Activated CD8-positive, alpha-beta T cell treated with anti-CD3 and anti-CD28 coated beads for 36 hours (primary cell): ENCODE results near the gene POFUT1. TPM values are rescaled to one million over a fixed set of nuclear protein-coding genes. Genes with fewer than 3 reads are reported as not detected.

Experiments used
- ATAC-seq: fragments of 200-7000 bp; cut with Tn5 transposase; one replicate; pipeline ENCODE4 v1.10.0; 2021; ENCODE audit warnings: mild to moderate bottlenecking, moderate library complexity
- CTCF ChIA-PET: fragments of 350-600 bp; sonication (Branson Sonifier 250); formaldehyde crosslinking; loops from one replicate; lab custom pipeline; 2021; ENCODE audit warnings: antibody characterized with exemption; lab: Charles Lee
- POLR2A ChIA-PET: fragments of 350-600 bp; sonication (Branson Sonifier 250); formaldehyde crosslinking; loops from one replicate; lab custom pipeline; 2021; ENCODE audit warnings: antibody characterized with exemption; lab: Charles Lee
- DNase-seq: peaks from one replicate; pipeline ENCODE4 v3.0.0-alpha.2; 2020
- H3K27ac Mint-ChIP-seq: one replicate; pipeline ENCODE4 v1.8.0; 2021; ENCODE audit warnings: mild to moderate bottlenecking, mixed read lengths
- H3K27me3 Mint-ChIP-seq: one replicate; pipeline ENCODE4 v1.8.0; 2021; ENCODE audit warnings: mixed read lengths
- H3K36me3 Mint-ChIP-seq: one replicate; pipeline ENCODE4 v1.8.0; 2021; ENCODE audit warnings: low read depth, mixed read lengths
- H3K4me1 Mint-ChIP-seq: one replicate; pipeline ENCODE4 v1.8.0; 2021; ENCODE audit warnings: low read depth, mixed read lengths
- H3K4me3 Mint-ChIP-seq: one replicate; pipeline ENCODE4 v1.8.0; 2021; ENCODE audit warnings: mild to moderate bottlenecking, moderate library complexity, mixed read lengths
- H3K9me3 Mint-ChIP-seq: one replicate; pipeline ENCODE4 v1.8.0; 2021; ENCODE audit warnings: mixed read lengths
- intact Hi-C: fragments of 100-400 bp; cut with micrococcal nuclease; formaldehyde crosslinking; loops from one replicate; pipeline ENCODE4 v1.10.0; 2022
- total RNA-seq, 2 experiments: library from RNA; stranded (reverse); gene quantifications; one replicate each; pipeline ENCODE4 v1.2.3, GENCODE V29; 2021
- TF ChIP-seq, protein P1 (sequence below): fragments of 200-600 bp; IDR thresholded peaks from one replicate; pipeline ENCODE4 v1.8.0; 2022; ENCODE audit warnings: antibody characterized with exemption, mild to moderate bottlenecking

POFUT1 gene
- total RNA-seq, 2 experiments from 2014 or later = 43.7 to 46.2 TPM

GRCh38 chr20:32218156-32218900 is 10.6 kb downstream of the POFUT1 start:
- DNase-seq (no peak), ATAC-seq (no peak)
- TF ChIP-seq, protein P1, sequence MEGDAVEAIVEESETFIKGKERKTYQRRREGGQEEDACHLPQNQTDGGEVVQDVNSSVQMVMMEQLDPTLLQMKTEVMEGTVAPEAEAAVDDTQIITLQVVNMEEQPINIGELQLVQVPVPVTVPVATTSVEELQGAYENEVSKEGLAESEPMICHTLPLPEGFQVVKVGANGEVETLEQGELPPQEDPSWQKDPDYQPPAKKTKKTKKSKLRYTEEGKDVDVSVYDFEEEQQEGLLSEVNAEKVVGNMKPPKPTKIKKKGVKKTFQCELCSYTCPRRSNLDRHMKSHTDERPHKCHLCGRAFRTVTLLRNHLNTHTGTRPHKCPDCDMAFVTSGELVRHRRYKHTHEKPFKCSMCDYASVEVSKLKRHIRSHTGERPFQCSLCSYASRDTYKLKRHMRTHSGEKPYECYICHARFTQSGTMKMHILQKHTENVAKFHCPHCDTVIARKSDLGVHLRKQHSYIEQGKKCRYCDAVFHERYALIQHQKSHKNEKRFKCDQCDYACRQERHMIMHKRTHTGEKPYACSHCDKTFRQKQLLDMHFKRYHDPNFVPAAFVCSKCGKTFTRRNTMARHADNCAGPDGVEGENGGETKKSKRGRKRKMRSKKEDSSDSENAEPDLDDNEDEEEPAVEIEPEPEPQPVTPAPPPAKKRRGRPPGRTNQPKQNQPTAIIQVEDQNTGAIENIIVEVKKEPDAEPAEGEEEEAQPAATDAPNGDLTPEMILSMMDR = no peak
- no peaks in the 10 kb centered on the region for H3K27me3 Mint-ChIP-seq
- H3K4me3 Mint-ChIP-seq = no peak overlapping the region
- peak overlapping the region; percentile 33 for H3K27ac Mint-ChIP-seq
- H3K36me3 Mint-ChIP-seq = peaks cover 78% of the 10 kb centered on the region
- POLR2A ChIA-PET = interaction anchor here (1.4 to 1.8 kb wide), 3 partner anchors 9 to 14 kb away, joined by 5 to 8 read pairs (median 7); no protein-coding TSS in a partner anchor
- intact Hi-C loops = no loop called here
- peaks cover 16% of the 10 kb centered on the region for H3K4me1 Mint-ChIP-seq
- no peaks in the 10 kb centered on the region for H3K9me3 Mint-ChIP-seq
- CTCF ChIA-PET = interaction anchor here (0.5 to 1.7 kb wide), 3 partner anchors 9 to 87 kb away, joined by 3 to 5 read pairs (median 3); no protein-coding TSS in a partner anchor

GRCh38 chr20:32224463-32224862 is 16.8 kb downstream of the POFUT1 start:
- TF ChIP-seq, protein P1 = no peak
- Mint-ChIP-seq H3K36me3 (peaks cover 61% of the 10 kb centered on the region), H3K27ac (peak overlapping the region; percentile 47), H3K4me1 (peaks cover 10% of the 10 kb centered on the region), H3K4me3 (no peak overlapping the region), H3K9me3 (no peaks in the 10 kb centered on the region), H3K27me3 (no peaks in the 10 kb centered on the region)
- ChIA-PET CTCF (interaction anchor here (1.2 to 1.3 kb wide), 2 partner anchors 9 to 15 kb away, joined by 4 to 5 read pairs; no protein-coding TSS in a partner anchor), POLR2A (interaction anchor here (1.0 to 3.3 kb wide), 3 partner anchors 9 to 15 kb away, joined by 3 to 9 read pairs (median 4); no protein-coding TSS in a partner anchor)
- DNase-seq (no peak), ATAC-seq (no peak)
- intact Hi-C loops = no loop called here

- DNase-seq (no peak), ATAC-seq (no peak)
- TF ChIP-seq, protein P1 = no peak
- Mint-ChIP-seq H3K4me1 (peaks cover 16% of the 10 kb centered on the region), H3K36me3 (peaks cover 57% of the 10 kb centered on the region), H3K9me3 (no peaks in the 10 kb centered on the region), H3K27me3 (no peaks in the 10 kb centered on the region), H3K4me3 (no peak overlapping the region), H3K27ac (peak overlapping the region; percentile 66)
- ChIA-PET CTCF (no interaction called here), POLR2A (interaction anchor here (3.3 kb wide), 1 partner anchor 11 kb away, joined by 9 read pairs; no protein-coding TSS in a partner anchor)
- intact Hi-C loops = no loop called here
Observed at GRCh38 chr20:32226391-32226790, 18.7 kb downstream of the POFUT1 start.

DNA sequence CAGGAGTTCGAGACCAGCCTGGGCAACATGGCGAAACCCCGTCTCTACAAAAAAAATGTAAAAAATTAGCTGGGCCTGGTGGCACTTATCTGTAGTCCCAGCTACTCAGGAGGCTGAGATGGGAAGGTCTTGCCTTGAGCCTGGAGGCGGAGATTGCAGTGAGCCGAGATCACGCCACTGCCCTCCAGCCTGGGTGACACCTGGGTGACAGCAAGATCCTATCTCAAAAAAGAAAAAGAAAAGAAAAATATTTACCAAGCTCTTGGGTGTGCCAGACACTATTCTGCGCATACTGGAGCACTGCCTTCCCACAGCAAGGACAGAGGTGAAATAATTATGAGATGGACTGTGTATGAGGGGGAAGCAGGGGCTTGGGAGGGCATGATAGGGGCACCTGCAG is 19.6 kb downstream of the POFUT1 start:
- H3K4me3 Mint-ChIP-seq = no peak overlapping the region
- H3K27me3 Mint-ChIP-seq = no peaks in the 10 kb centered on the region
- POLR2A ChIA-PET = no interaction called here
- H3K36me3 Mint-ChIP-seq = peaks cover 59% of the 10 kb centered on the region
- no peak for DNase-seq
- ATAC-seq = no peak
- peaks cover 25% of the 10 kb centered on the region for H3K4me1 Mint-ChIP-seq
- intact Hi-C loops = no loop called here
- no peak overlapping the region for H3K27ac Mint-ChIP-seq
- CTCF ChIA-PET = no interaction called here
- TF ChIP-seq, protein P1 = no peak
- no peaks in the 10 kb centered on the region for H3K9me3 Mint-ChIP-seq
